Panc1 (cell line): ENCODE data around the gene PLXND1. TPM values are rescaled to one million over a fixed set of nuclear protein-coding genes. Genes with fewer than 3 reads are reported as not detected.

Experiments used
- ATAC-seq: fragments of 200-7000 bp; cut with Tn5 transposase; 2 replicates; pipeline ENCODE4 v1.9.1; 2020; ENCODE audit warnings: mild to moderate bottlenecking, moderate library complexity
- BruUV-seq: library from RNA; stranded (reverse); fragments of 400-500 nt; replicated peaks from 2 replicates; lab custom pipeline; 2021; lab: Mats Ljungman, UMichigan
- CTCF ChIA-PET: fragments of 300-600 bp; sonication (Branson Sonifier 250); formaldehyde crosslinking; loops from one replicate; lab custom pipeline; 2022; ENCODE audit warnings: antibody characterized with exemption; lab: Charles Lee
- POLR2A ChIA-PET: fragments of 300-600 bp; sonication (Branson Sonifier 250); formaldehyde crosslinking; loops from one replicate; lab custom pipeline; 2022; ENCODE audit warnings: antibody characterized with exemption; lab: Charles Lee
- DNase-seq: peaks from one replicate; pipeline ENCODE4 v3.0.0-alpha.2; 2010; ENCODE audit warnings: low read depth, low spot score
- H3K27ac ChIP-seq: 2 replicates; pipeline ENCODE4 v1.5.1; 2011; ENCODE audit warnings: mild to moderate bottlenecking, low read length, inconsistent platforms
- H3K27me3 ChIP-seq: fragments of 200-500 bp; sonication (Bioruptor generic); 2 replicates; pipeline ENCODE4 v1.6.0; 2014; ENCODE audit warnings: low read length, inconsistent platforms; ENCODE audit not compliant: control insufficient read depth, insufficient read depth
- H3K36me3 ChIP-seq: fragments of 200-500 bp; sonication (Bioruptor generic); 2 replicates; pipeline ENCODE4 v1.5.1; 2014; ENCODE audit warnings: inconsistent platforms, mild to moderate bottlenecking, low read length, moderate library complexity; ENCODE audit not compliant: control insufficient read depth, insufficient read depth
- H3K4me1 ChIP-seq: 2 replicates; pipeline ENCODE4 v1.5.1; 2011; ENCODE audit warnings: inconsistent platforms, mild to moderate bottlenecking, low read length, moderate library complexity; ENCODE audit not compliant: control insufficient read depth, insufficient read depth
- H3K4me3 ChIP-seq, 2 experiments: 2 replicates each; pipeline ENCODE4 v1.5.1; 2011 to 2012; ENCODE audit warnings: low read depth in 2 of 2, low read length in 2 of 2, mild to moderate bottlenecking in 2 of 2, inconsistent platforms in 1 of 2, moderate library complexity in 1 of 2
- H3K9me3 ChIP-seq: fragments of 200-500 bp; sonication (Bioruptor generic); 2 replicates; pipeline ENCODE4 v1.5.1; 2014; ENCODE audit warnings: low read depth, mild to moderate bottlenecking, inconsistent platforms, low read length, moderate library complexity; ENCODE audit not compliant: control insufficient read depth, insufficient read depth
- CTCF ChIP-seq: fragments of 450-650 bp; IDR thresholded peaks from 2 replicates; pipeline ENCODE4 v1.5.1; 2017; ENCODE audit warnings: mild to moderate bottlenecking
- POLR2AphosphoS5 ChIP-seq: IDR thresholded peaks from 2 replicates; pipeline ENCODE4 v1.6.1; 2012; ENCODE audit warnings: mild to moderate bottlenecking, low read depth, low read length, moderate library complexity
- SIN3A ChIP-seq: IDR thresholded peaks from 2 replicates; pipeline ENCODE4 v1.6.1; 2012; ENCODE audit warnings: low read depth, mild to moderate bottlenecking, low read length, moderate library complexity, borderline replicate concordance; ENCODE audit not compliant: insufficient read depth
- TCF7L2 ChIP-seq: IDR thresholded peaks from 2 replicates; pipeline ENCODE4 v1.6.1; 2011; ENCODE audit warnings: mild to moderate bottlenecking, low read depth, low read length, inconsistent platforms
- in situ Hi-C: cut with HindIII; loops from 2 replicates; pipeline ENCODE4 v1.10.0; 2016; ENCODE audit warnings: low sequenced_read_pairs, low pct_unique_long_range_greater_than_20kb
- intact Hi-C: fragments of 100-400 bp; cut with micrococcal nuclease; formaldehyde crosslinking; loops from one replicate; pipeline ENCODE4 v1.10.0; 2022; ENCODE audit not compliant: unreplicated experiment
- total RNA-seq: library from RNA; stranded (reverse); gene quantifications from one replicate; pipeline ENCODE4 v1.2.1, GENCODE V29; 2021; ENCODE audit not compliant: unreplicated experiment
- TF ChIP-seq, protein P1 (sequence below), 2 experiments: IDR thresholded peaks; 2 replicates each; pipeline ENCODE4 v1.6.1; 2011 to 2012; ENCODE audit warnings: low read depth in 2 of 2, control low read depth in 1 of 2, low read length in 1 of 2, mild to moderate bottlenecking in 1 of 2, moderate library complexity in 1 of 2; ENCODE audit not compliant: insufficient read depth in 1 of 2

PLXND1 gene
- total RNA-seq, 1 experiment from 2014 or later, result 248 TPM

DNA sequence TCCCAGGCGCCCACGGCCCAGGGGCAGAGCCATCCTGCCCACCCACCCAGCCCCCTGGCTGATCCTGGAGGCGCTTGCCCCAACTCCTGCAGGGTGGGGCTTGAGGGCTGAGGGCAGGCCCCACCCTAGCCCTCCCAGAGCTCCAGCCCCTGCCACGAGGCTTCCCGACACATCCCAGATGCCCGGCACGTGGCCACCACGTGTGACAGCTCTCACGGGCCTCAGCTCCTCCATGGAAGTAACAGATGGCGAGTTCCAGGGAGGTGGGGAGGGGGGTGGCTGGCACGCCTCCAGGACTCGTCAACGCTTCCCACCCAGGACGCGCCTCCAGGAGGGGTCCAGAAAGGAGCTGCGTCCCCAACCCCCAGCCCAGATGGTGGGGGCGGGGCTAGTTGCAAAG, 29.1 kb downstream of the PLXND1 start:
- no TSS peak for BruUV-seq
- CTCF ChIA-PET, result interaction anchor here (0.6 to 1.1 kb wide), 2 partner anchors 87 to 656 kb away, joined by 4 to 5 read pairs; no protein-coding TSS in a partner anchor
- no peaks in the 10 kb centered on the region for H3K9me3 ChIP-seq
- peaks cover 5% of the 10 kb centered on the region; the same call in 1 of the 2 replicates for H3K36me3 ChIP-seq
- TF ChIP-seq CTCF (no peak), TCF7L2 (no peak), SIN3A (no peak), POLR2AphosphoS5 (no peak)
- TF ChIP-seq, protein P1, sequence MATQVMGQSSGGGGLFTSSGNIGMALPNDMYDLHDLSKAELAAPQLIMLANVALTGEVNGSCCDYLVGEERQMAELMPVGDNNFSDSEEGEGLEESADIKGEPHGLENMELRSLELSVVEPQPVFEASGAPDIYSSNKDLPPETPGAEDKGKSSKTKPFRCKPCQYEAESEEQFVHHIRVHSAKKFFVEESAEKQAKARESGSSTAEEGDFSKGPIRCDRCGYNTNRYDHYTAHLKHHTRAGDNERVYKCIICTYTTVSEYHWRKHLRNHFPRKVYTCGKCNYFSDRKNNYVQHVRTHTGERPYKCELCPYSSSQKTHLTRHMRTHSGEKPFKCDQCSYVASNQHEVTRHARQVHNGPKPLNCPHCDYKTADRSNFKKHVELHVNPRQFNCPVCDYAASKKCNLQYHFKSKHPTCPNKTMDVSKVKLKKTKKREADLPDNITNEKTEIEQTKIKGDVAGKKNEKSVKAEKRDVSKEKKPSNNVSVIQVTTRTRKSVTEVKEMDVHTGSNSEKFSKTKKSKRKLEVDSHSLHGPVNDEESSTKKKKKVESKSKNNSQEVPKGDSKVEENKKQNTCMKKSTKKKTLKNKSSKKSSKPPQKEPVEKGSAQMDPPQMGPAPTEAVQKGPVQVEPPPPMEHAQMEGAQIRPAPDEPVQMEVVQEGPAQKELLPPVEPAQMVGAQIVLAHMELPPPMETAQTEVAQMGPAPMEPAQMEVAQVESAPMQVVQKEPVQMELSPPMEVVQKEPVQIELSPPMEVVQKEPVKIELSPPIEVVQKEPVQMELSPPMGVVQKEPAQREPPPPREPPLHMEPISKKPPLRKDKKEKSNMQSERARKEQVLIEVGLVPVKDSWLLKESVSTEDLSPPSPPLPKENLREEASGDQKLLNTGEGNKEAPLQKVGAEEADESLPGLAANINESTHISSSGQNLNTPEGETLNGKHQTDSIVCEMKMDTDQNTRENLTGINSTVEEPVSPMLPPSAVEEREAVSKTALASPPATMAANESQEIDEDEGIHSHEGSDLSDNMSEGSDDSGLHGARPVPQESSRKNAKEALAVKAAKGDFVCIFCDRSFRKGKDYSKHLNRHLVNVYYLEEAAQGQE (IDR thresholded peaks at IDR 0.05; ENCODE audit: insufficient read depth in 1 of 2, low read depth in 2 of 2, low read length in 1 of 2), result no peak
- in situ Hi-C loops (no loop called here), intact Hi-C loops (no loop called here)
- DNase-seq, result no peak
- no peak overlapping the region for H3K27ac ChIP-seq
- H3K4me3 ChIP-seq, result no peak overlapping the region
- no peaks in the 10 kb centered on the region for H3K27me3 ChIP-seq
- POLR2A ChIA-PET, result interaction anchor here (0.6 kb wide), 2 partner anchors 15 to 45 kb away, joined by 4 read pairs; no protein-coding TSS in a partner anchor
- peaks cover 21% of the 10 kb centered on the region for H3K4me1 ChIP-seq
- ATAC-seq, result no peak

- Histone ChIP-seq H3K27me3 (no peaks in the 10 kb centered on the region), H3K4me3 (no peak overlapping the region), H3K9me3 (no peaks in the 10 kb centered on the region), H3K27ac (peak overlapping the region; percentile 39), H3K36me3 (peaks cover 3% of the 10 kb centered on the region; the same call in 1 of the 2 replicates), H3K4me1 (peaks cover 21% of the 10 kb centered on the region)
- in situ Hi-C loops (no loop called here), intact Hi-C loops (no loop called here)
- no peak for ATAC-seq
- POLR2A ChIA-PET, result interaction anchor here (0.6 kb wide), 2 partner anchors 14 to 45 kb away, joined by 4 read pairs; no protein-coding TSS in a partner anchor
- TF ChIP-seq, protein P1 (IDR thresholded peaks at IDR 0.05; ENCODE audit: insufficient read depth in 1 of 2, low read depth in 2 of 2, low read length in 1 of 2), result no peak
- TF ChIP-seq TCF7L2 (no peak), SIN3A (no peak)
- DNase-seq, result no peak
- CTCF ChIA-PET, result interaction anchor here (0.6 to 1.1 kb wide), 2 partner anchors 87 to 655 kb away, joined by 4 to 5 read pairs; no protein-coding TSS in a partner anchor
- no TSS peak for BruUV-seq
These were observed 29.7 kb downstream of the PLXND1 start for GRCh38 chr3:129576514-129577352.
